ENCODE data around the gene BICD2. TPM values are rescaled to one million over a fixed set of nuclear protein-coding genes. Genes with fewer than 3 reads are reported as not detected.

The BICD2 gene
- polyA plus RNA-seq, 3 donors: 13.8 to 29.4 (median 25.6) TPM

GRCh38 chr9:92747459-92748232 lies 17.0 kb downstream of the BICD2 start:
- Mint-ChIP-seq H3K27ac (peak overlapping the region; percentile 34 to 87 (median 80)), H3K4me1 (peaks cover 81% of the 10 kb centered on the region), H3K4me3 (no peak overlapping the region), H3K9me3 (peaks cover 0 to 6% (median 1%) of the 10 kb centered on the region in 7 donors), H3K36me3 (peaks cover 2 to 7% of the 10 kb centered on the region in 2 donors), H3K27me3 (ENCODE audit: low read depth in 3 of 3) (peaks cover 0 to 1% (median 0%) of the 10 kb centered on the region in 3 donors)
- WGBS (ENCODE audit: insufficient coverage): 41% methylated on average over 3 of the region's 9 CpGs
- Histone ChIP-seq H4K20me1 (ENCODE audit: insufficient read depth, low read length) (peaks cover 95% of the 10 kb centered on the region), H3K4me3 (replicated peaks in 1 of 3; ENCODE audit: low read depth in 2 of 3, low read length in 3 of 3) (no peak overlapping the region), H3K27ac (ENCODE audit: low read depth in 1 of 2, low read length in 2 of 2) (peak overlapping the region in 1 of 2 donors; percentile 75), H3K4me1 (ENCODE audit: control insufficient read depth in 1 of 2, insufficient read depth in 2 of 2, low read length in 2 of 2) (peaks cover 47 to 55% of the 10 kb centered on the region in 2 donors), H3K79me2 (ENCODE audit: insufficient read depth, low read length) (peaks cover 100% of the 10 kb centered on the region), H3K27me3 (ENCODE audit: control insufficient read depth in 2 of 2, insufficient read depth in 2 of 2, low read length in 2 of 2) (no peaks in the 10 kb centered on the region), H3K9ac (ENCODE audit: insufficient read depth, low read length, poor library complexity, severe bottlenecking) (no peak overlapping the region), H3K36me3 (replicated peaks in 1 of 2; ENCODE audit: control insufficient read depth in 1 of 2, insufficient read depth in 2 of 2, low read length in 2 of 2) (no peaks in the 10 kb centered on the region), H3K4me2 (replicated peaks; ENCODE audit: extremely low read depth, low read length, poor library complexity, severe bottlenecking) (no peak overlapping the region), H2AFZ (ENCODE audit: insufficient read depth, low read depth, low read length, poor library complexity, severe bottlenecking) (no peak overlapping the region), H3K9me3 (replicated peaks in 1 of 2; ENCODE audit: control insufficient read depth in 1 of 2, insufficient read depth in 1 of 2, low read length in 2 of 2) (no peaks in the 10 kb centered on the region)
- TF ChIP-seq CTCF (IDR thresholded peaks at IDR 0.05): no peak
- intact Hi-C loops (cut with micrococcal nuclease): no loop called here
- no peak for DNase-seq

GRCh38 chr9:92746567-92747458 lies 17.8 kb downstream of the BICD2 start:
- Histone ChIP-seq H3K4me3 (replicated peaks in 1 of 3; ENCODE audit: low read depth in 2 of 3, low read length in 3 of 3) (no peak overlapping the region), H3K9ac (ENCODE audit: insufficient read depth, low read length, poor library complexity, severe bottlenecking) (no peak overlapping the region), H3K4me1 (ENCODE audit: control insufficient read depth in 1 of 2, insufficient read depth in 2 of 2, low read length in 2 of 2) (peaks cover 48 to 55% of the 10 kb centered on the region in 2 donors), H2AFZ (ENCODE audit: insufficient read depth, low read depth, low read length, poor library complexity, severe bottlenecking) (no peak overlapping the region), H3K79me2 (ENCODE audit: insufficient read depth, low read length) (peaks cover 100% of the 10 kb centered on the region), H3K36me3 (replicated peaks in 1 of 2; ENCODE audit: control insufficient read depth in 1 of 2, insufficient read depth in 2 of 2, low read length in 2 of 2) (no peaks in the 10 kb centered on the region), H3K27ac (ENCODE audit: low read depth in 1 of 2, low read length in 2 of 2) (peak overlapping the region in 1 of 2 donors; percentile 56), H3K4me2 (replicated peaks; ENCODE audit: extremely low read depth, low read length, poor library complexity, severe bottlenecking) (no peak overlapping the region), H3K27me3 (ENCODE audit: control insufficient read depth in 2 of 2, insufficient read depth in 2 of 2, low read length in 2 of 2) (no peaks in the 10 kb centered on the region), H3K9me3 (replicated peaks in 1 of 2; ENCODE audit: control insufficient read depth in 1 of 2, insufficient read depth in 1 of 2, low read length in 2 of 2) (no peaks in the 10 kb centered on the region), H4K20me1 (ENCODE audit: insufficient read depth, low read length) (peaks cover 92% of the 10 kb centered on the region)
- peak overlapping the region in 3 of 7 donors; percentile 72 to 85 (median 76) for H3K27ac Mint-ChIP-seq
- over 99% methylated on average over 9 of the region's 14 CpGs for WGBS (ENCODE audit: insufficient coverage)
- peaks cover 0 to 1% (median 0%) of the 10 kb centered on the region in 3 donors for H3K27me3 Mint-ChIP-seq (ENCODE audit: low read depth in 3 of 3)
- no peak for DNase-seq
- no peak overlapping the region for H3K4me3 Mint-ChIP-seq
- H3K9me3 Mint-ChIP-seq: peaks cover 0 to 2% (median 0%) of the 10 kb centered on the region in 7 donors
- intact Hi-C loops (cut with micrococcal nuclease): no loop called here
- peaks cover 2 to 7% of the 10 kb centered on the region in 2 donors for H3K36me3 Mint-ChIP-seq
- peaks cover 80% of the 10 kb centered on the region for H3K4me1 Mint-ChIP-seq
- TF ChIP-seq CTCF (IDR thresholded peaks at IDR 0.05): no peak
